Measurements from ENCODE around the gene FSIP1.

GRCh38 chr15:39552556-39552955, 230.1 kb downstream of the FSIP1 start:
- TF ChIP-seq, protein P1, sequence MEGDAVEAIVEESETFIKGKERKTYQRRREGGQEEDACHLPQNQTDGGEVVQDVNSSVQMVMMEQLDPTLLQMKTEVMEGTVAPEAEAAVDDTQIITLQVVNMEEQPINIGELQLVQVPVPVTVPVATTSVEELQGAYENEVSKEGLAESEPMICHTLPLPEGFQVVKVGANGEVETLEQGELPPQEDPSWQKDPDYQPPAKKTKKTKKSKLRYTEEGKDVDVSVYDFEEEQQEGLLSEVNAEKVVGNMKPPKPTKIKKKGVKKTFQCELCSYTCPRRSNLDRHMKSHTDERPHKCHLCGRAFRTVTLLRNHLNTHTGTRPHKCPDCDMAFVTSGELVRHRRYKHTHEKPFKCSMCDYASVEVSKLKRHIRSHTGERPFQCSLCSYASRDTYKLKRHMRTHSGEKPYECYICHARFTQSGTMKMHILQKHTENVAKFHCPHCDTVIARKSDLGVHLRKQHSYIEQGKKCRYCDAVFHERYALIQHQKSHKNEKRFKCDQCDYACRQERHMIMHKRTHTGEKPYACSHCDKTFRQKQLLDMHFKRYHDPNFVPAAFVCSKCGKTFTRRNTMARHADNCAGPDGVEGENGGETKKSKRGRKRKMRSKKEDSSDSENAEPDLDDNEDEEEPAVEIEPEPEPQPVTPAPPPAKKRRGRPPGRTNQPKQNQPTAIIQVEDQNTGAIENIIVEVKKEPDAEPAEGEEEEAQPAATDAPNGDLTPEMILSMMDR (IDR thresholded peaks at IDR 0.05), result no peak
- TF ChIP-seq, protein P2, sequence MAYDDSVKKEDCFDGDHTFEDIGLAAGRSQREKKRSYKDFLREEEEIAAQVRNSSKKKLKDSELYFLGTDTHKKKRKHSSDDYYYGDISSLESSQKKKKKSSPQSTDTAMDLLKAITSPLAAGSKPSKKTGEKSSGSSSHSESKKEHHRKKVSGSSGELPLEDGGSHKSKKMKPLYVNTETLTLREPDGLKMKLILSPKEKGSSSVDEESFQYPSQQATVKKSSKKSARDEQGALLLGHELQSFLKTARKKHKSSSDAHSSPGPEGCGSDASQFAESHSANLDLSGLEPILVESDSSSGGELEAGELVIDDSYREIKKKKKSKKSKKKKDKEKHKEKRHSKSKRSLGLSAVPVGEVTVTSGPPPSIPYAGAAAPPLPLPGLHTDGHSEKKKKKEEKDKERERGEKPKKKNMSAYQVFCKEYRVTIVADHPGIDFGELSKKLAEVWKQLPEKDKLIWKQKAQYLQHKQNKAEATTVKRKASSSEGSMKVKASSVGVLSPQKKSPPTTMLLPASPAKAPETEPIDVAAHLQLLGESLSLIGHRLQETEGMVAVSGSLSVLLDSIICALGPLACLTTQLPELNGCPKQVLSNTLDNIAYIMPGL (CRISPR knock-in tag; IDR thresholded peaks at IDR 0.05), result no peak
- TF ChIP-seq, protein P3, sequence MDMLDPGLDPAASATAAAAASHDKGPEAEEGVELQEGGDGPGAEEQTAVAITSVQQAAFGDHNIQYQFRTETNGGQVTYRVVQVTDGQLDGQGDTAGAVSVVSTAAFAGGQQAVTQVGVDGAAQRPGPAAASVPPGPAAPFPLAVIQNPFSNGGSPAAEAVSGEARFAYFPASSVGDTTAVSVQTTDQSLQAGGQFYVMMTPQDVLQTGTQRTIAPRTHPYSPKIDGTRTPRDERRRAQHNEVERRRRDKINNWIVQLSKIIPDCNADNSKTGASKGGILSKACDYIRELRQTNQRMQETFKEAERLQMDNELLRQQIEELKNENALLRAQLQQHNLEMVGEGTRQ (CRISPR knock-in tag; IDR thresholded peaks at IDR 0.05), result no peak
- TF ChIP-seq ELF4 (CRISPR knock-in tag; IDR thresholded peaks at IDR 0.05; ENCODE audit: low read depth), result no peak
- TF ChIP-seq ZNF317 (CRISPR knock-in tag; IDR thresholded peaks at IDR 0.05; ENCODE audit: borderline replicate concordance, low read depth), result no peak
- no peak for TF ChIP-seq SMAD4 (CRISPR knock-in tag; IDR thresholded peaks at IDR 0.05)
- TF ChIP-seq, protein P4, sequence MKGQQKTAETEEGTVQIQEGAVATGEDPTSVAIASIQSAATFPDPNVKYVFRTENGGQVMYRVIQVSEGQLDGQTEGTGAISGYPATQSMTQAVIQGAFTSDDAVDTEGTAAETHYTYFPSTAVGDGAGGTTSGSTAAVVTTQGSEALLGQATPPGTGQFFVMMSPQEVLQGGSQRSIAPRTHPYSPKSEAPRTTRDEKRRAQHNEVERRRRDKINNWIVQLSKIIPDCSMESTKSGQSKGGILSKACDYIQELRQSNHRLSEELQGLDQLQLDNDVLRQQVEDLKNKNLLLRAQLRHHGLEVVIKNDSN (CRISPR knock-in tag; IDR thresholded peaks at IDR 0.05), result no peak
- no peak for TF ChIP-seq CREM (CRISPR knock-in tag; IDR thresholded peaks at IDR 0.05)
- TF ChIP-seq, protein P5, sequence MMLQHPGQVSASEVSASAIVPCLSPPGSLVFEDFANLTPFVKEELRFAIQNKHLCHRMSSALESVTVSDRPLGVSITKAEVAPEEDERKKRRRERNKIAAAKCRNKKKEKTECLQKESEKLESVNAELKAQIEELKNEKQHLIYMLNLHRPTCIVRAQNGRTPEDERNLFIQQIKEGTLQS (CRISPR knock-in tag; conservative IDR thresholded peaks at IDR 0.05), result no peak
- no peak for TF ChIP-seq E2F5 (CRISPR knock-in tag; IDR thresholded peaks at IDR 0.05)
- no peak for TF ChIP-seq TCF7 (CRISPR knock-in tag; IDR thresholded peaks at IDR 0.05; ENCODE audit: low read depth)
- TF ChIP-seq CBFB (CRISPR knock-in tag; IDR thresholded peaks at IDR 0.05; ENCODE audit: low read depth), result no peak
- no peak for TF ChIP-seq AFF4 (CRISPR knock-in tag; IDR thresholded peaks at IDR 0.05; ENCODE audit: borderline replicate concordance)
